Stimulated activated CD8-positive, alpha-beta memory T cell treated with anti-CD3 and anti-CD28 coated beads, Interleukin-7, amount 100 ng/mL, for 4 hours (primary cell): ENCODE measurements around the gene RIPPLY3.
"Not testable (repeated sequence)": the region's sequence is repeated elsewhere in the genome, so short reads cannot be mapped to it uniquely, and the experiment has no call there.

Experiments
- DNase-seq, 2 donors: peaks; one replicate each; pipeline ENCODE4 v3.0.0-alpha.2; 2020; ENCODE audit warnings: low read depth in 2 of 2

The RIPPLY3 gene

DNA sequence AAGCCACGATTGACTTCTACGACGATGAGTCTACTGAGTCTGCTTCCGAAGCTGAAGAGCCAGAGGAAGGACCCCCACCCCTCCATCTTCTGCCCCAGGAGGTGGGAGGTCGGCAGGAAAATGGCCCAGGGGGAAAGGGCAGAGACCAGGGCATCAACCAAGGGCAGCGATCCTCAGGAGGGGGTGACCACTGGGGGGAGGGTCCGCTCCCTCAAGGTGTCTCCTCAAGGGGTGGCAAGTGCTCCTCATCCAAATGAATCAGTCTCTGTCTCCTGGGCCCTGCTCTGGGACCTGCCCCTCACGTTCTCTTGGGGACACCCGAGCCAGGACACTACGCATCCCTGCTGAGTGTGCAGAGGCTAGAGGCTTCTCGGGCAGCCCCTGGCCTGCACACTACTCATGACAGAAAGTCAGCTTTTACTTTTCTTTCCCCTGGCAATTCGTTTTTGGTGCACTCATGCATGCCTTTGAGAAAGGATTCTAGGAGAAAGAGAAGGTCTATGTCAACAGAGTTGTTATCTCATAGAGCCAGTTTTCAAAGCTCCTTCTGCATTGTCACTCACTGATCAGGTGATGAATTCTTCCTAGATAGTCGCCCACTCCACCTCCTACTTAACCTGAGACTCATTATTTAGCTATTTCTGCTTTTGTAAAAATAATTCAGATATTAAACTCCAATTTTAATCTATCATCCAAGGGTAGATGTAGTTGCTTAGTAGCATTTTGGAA, 11.6 kb downstream of the RIPPLY3 start:
- DNase-seq = no peak

GRCh38 chr21:37026499-37026898, 20.0 kb downstream of the RIPPLY3 start:
- DNase-seq = no peak

DNA sequence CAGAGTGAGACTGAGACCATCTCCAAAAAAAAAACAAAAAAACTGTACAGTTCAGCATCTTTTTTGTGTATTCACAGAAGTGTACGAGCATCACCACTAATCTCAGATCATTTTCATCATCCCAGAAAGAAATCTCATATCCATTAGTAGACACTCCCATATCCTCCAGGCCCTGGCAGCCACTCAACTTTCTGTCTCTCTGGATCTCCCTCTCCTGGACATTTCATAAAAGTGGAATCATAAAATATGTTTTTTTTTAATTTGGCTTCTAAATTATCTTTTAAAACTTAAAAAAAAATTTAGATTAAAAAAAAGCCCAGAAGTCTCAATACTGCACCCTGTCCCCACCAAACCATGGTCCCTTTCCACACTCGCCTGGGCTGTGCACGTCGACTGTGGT, 22.1 kb downstream of the RIPPLY3 start:
- DNase-seq = no peak

DNA sequence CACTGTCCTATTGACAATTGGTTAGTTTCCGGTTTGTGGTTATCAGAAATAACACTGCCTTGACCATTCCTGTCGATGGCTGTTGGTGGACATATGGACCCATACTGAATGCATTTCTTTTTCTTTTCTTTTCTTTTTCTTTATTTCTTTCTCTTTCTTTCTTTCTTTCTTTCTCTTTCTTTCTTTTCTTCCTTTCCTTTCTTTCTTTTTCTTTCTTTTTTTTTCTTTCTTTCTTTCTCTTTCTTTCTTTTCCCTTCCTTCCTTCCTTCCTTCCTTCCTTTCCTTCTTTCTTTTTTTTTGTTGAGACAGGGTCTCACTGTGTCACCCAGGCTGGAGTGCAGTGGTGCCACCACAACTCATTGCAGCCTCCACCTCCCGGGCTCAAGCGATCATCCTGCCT, 24.4 kb downstream of the RIPPLY3 start:
- no peak for DNase-seq

- no peak for DNase-seq
These were observed 25.8 kb downstream of the RIPPLY3 start for GRCh38 chr21:37032293-37032692.

DNA sequence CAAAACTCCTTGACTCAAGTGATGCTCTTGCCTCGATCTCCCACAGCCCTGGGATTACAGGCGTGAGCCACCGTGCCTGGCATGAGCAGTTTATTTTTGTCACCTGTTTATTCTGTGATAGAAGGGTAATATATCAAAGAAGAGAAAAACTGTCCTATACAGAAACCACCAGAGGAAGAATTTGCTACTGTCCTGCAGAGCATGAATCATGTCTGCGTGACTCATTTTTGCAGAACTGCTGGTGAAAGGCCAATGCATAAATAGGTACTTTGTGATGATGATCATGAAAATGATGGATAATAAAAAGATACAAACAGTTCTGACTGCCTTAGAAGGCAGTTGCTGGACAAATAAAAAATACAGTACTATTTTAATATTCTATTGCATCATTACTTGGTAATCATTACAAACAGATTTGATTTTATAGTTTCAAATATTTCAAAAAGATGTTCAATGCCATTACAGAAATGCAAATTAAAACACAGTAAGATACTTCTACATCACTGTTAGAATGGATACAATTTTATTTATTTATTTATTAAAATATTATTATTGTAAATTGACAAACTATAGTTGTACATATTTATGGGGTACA, 26.5 kb downstream of the RIPPLY3 start:
- DNase-seq = no peak

GRCh38 chr21:37034394-37034793, 27.9 kb downstream of the RIPPLY3 start:
- not testable (repeated sequence) for DNase-seq

- no peak for DNase-seq
These were observed 29.7 kb downstream of the RIPPLY3 start for GRCh38 chr21:37036177-37036576.

DNA sequence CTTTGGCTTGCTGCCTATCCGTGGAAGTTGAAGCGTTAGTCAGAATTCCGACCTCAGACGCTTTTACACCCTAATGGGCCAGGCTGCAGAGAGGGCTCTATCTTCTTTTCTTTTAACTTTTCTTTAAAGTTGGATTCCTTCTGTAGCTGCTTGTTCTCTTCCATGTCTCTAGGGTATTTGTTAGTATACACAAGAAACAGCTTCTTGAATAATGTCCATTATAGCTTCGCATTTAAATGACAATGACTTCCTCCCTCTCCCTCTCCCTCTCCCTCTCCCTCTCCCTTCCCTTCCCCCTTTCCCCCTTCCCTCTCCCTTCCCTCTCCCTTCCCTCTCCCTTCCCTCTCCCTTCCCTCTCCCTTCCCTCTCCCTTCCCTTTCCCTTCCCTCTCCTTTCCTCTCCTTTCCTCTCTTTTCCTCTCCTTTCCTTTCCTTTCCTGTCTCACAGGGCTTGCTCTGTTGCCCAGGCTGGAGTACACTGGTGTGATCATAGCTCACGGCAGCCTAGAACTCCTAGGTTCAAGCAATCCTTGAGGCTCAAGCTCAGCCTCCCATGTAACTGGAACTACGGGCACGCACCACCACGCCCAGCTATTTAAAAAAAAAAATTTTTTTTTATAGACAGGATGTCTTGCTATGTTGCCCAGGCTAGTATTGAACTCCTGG, 33.0 kb downstream of the RIPPLY3 start:
- no peak for DNase-seq

- DNase-seq = no peak
These were observed 33.7 kb downstream of the RIPPLY3 start for GRCh38 chr21:37040212-37040611.

- no peak for DNase-seq
These were observed 35.3 kb downstream of the RIPPLY3 start for GRCh38 chr21:37041706-37042271.

- DNase-seq = no peak
These were observed 37.3 kb downstream of the RIPPLY3 start for GRCh38 chr21:37043818-37044217.

- no peak for DNase-seq
These were observed 38.1 kb downstream of the RIPPLY3 start for GRCh38 chr21:37044643-37045042.

- DNase-seq = no peak
These were observed 38.6 kb downstream of the RIPPLY3 start for GRCh38 chr21:37045149-37045548.

- DNase-seq = no peak
These were observed 39.1 kb downstream of the RIPPLY3 start for GRCh38 chr21:37045556-37045955.

GRCh38 chr21:37047079-37047478, 40.6 kb downstream of the RIPPLY3 start:
- no peak for DNase-seq

DNA sequence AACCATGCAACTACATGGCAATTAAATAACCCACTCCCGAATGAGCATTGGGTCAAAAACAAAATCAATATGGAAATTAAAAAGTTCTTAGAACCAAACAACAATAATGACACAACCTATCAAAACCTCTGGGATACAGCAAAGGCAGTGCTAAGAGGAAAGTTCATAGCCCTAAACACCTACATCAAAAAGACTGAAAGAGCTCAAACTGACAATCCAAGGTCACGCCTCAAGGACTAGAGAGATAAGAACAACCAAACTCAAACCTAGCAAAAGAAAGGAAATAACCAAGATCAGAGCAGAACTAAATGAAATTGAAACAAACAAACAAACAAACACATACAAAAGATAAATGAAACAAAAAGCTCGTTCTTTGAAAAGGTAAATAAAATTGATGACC, 43.2 kb downstream of the RIPPLY3 start:
- not testable (repeated sequence) for DNase-seq

GRCh38 chr21:37055271-37055855, 48.9 kb downstream of the RIPPLY3 start:
- no peak for DNase-seq

- DNase-seq = no peak
These were observed 51.1 kb downstream of the RIPPLY3 start for GRCh38 chr21:37057614-37058013.

- DNase-seq = no peak
These were observed 51.8 kb downstream of the RIPPLY3 start for GRCh38 chr21:37058261-37058660.

DNA sequence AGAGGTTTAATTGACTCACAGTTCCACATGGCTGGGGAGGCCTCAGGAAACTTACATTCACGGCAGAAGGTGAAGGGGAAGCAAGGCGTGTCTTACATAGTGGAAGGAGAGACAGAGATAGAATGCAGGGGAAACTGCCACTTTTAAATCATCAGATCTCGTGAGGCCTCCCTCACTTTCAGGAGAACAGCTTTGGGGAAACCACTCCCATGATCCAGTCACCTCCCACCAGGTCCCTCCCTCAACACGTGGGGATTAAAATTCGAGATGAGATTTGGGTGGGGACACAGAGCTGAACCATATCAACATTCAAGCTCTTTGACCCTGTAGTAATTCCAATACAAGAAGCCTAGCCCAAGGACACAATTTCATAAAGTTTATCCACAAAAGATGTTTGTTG, 52.7 kb downstream of the RIPPLY3 start:
- DNase-seq = no peak

DNA sequence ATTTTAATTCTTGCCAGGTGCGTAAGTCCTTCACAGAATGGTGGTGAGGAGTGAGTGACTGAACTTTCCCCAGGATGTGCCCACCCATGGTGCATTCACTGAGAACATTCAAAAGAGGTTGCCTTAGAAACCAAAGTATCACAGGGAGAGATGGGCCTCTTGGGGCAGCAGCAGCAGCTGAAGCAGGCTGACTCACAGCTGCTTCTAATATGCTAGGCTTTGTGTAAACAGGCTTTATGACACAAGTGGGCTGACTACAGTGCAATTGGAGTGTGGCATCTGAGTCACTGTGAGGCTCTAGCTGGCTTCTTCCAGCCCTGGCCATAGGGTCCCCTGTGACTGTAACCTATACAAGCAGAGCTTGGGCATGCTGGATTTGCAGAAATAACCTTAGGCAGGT, 53.8 kb downstream of the RIPPLY3 start:
- no peak for DNase-seq
